Activated CD8-positive, alpha-beta memory T cell treated with anti-CD3 and anti-CD28 coated beads, Interleukin-2, amount 50 U/mL, for 24 hours (primary cell): Measurements from ENCODE around the gene SPESP1.

Experiments used
- DNase-seq: peaks from one replicate; pipeline ENCODE4 v3.0.0-alpha.2; 2020; ENCODE audit errors: extremely low read depth

The SPESP1 gene

GRCh38 chr15:68991723-68992122, 61.4 kb downstream of the SPESP1 start:
- no peak for DNase-seq

- DNase-seq: no peak
These were observed 62.4 kb downstream of the SPESP1 start for GRCh38 chr15:68992696-68993095.

GRCh38 chr15:68993276-68993675, 63.0 kb downstream of the SPESP1 start:
- DNase-seq: no peak

GRCh38 chr15:68994149-68994548, 63.8 kb downstream of the SPESP1 start:
- no peak for DNase-seq

- no peak for DNase-seq
These were observed 64.8 kb downstream of the SPESP1 start for GRCh38 chr15:68994981-68995761.
